GM10248 (cell line): Measurements from ENCODE around the gene RTEL1.

ENCODE experiments used
- CTCF ChIA-PET: fragments of 300-600 bp; sonication (Branson Sonifier 250); formaldehyde crosslinking; extraction: SDS; loops from one replicate; lab custom pipeline; 2021; ENCODE audit warnings: antibody characterized with exemption; lab: Yijun Ruan, JAX
- POLR2A ChIA-PET: fragments of 350-650 bp; sonication (Branson Sonifier 250); formaldehyde crosslinking; extraction: SDS; loops from one replicate; lab custom pipeline; 2020; ENCODE audit warnings: antibody characterized with exemption; lab: Yijun Ruan, JAX
- DNase-seq: peaks from one replicate; pipeline ENCODE4 v3.0.0; 2012; ENCODE audit errors: extremely low spot score
- TF ChIP-seq, protein P1 (sequence below): IDR thresholded peaks from 2 replicates; pipeline ENCODE4 v1.5.1; 2012; ENCODE audit warnings: mild to moderate bottlenecking, low read depth; ENCODE audit errors: extremely low read depth, missing control alignments, control extremely low read depth

The RTEL1 gene

DNA sequence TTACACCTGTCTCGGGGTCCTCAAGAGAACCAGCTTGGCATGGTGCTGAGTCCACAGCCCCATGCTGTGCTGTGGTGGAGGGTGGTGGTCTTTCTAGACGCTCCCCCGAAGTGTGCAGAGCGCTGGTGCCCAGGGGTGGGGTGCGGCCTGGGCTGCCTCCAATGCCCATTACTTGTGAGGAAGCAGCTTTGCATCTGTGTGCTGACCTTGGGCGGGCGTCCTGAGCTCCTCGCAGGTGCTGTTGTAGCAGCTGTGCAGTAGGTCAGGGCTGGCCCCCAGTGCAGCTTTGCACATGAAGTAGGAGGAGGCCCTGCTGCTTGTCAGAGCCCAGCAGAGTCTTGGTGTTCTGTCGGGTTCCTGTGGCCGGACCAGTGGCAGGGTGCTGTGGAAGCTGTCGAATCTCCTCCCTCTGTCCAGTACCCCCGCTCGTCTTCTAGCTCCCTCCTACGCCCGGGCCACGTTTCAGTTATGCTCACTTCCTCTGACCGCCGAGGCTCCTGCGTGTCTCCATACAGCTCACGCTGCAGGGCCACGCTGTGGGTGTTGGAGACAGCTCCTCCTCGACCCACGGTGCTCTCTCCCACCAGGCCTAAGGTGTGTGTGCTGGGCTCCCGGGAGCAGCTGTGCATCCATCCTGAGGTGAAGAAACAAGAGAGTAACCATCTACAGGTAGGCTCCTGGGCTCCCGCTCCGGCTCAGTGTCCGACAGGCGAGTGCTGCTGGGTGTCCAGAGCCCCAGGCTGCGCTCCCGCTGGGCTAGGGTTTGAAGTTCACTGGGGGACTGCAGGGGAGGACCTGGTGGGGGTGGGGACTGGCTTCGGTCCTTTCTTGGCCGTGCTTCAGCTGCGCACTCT is 4.1 kb downstream of the RTEL1 start:
- ChIA-PET CTCF (interaction anchor here (0.5 to 1.2 kb wide), 3 partner anchors 20 to 178 kb away, joined by 3 read pairs; no protein-coding TSS in a partner anchor), POLR2A (no interaction called here)
- no peak for DNase-seq
- TF ChIP-seq, protein P1, sequence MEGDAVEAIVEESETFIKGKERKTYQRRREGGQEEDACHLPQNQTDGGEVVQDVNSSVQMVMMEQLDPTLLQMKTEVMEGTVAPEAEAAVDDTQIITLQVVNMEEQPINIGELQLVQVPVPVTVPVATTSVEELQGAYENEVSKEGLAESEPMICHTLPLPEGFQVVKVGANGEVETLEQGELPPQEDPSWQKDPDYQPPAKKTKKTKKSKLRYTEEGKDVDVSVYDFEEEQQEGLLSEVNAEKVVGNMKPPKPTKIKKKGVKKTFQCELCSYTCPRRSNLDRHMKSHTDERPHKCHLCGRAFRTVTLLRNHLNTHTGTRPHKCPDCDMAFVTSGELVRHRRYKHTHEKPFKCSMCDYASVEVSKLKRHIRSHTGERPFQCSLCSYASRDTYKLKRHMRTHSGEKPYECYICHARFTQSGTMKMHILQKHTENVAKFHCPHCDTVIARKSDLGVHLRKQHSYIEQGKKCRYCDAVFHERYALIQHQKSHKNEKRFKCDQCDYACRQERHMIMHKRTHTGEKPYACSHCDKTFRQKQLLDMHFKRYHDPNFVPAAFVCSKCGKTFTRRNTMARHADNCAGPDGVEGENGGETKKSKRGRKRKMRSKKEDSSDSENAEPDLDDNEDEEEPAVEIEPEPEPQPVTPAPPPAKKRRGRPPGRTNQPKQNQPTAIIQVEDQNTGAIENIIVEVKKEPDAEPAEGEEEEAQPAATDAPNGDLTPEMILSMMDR, result no peak

DNA sequence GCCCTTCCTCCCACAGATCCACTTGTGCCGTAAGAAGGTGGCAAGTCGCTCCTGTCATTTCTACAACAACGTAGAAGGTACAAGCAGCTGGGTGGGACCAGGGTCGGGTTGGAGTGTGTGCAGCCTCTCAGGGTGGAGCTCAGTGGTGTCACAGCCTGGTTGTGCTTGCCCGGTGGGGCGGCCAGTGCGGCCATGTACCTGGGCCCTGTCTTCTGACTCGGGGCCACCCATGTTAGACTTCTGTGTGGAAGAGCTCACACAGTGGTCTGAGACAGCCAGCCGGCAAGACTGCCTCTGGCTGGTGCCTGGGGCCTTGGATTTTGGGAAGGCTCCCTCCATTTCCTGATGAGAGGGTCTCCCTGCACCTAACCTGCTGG is 4.7 kb downstream of the RTEL1 start:
- DNase-seq, result no peak
- ChIA-PET CTCF (interaction anchor here (1.2 kb wide), 1 partner anchor 21 kb away, joined by 3 read pairs; no protein-coding TSS in a partner anchor), POLR2A (no interaction called here)
- TF ChIP-seq, protein P1, result no peak

DNA sequence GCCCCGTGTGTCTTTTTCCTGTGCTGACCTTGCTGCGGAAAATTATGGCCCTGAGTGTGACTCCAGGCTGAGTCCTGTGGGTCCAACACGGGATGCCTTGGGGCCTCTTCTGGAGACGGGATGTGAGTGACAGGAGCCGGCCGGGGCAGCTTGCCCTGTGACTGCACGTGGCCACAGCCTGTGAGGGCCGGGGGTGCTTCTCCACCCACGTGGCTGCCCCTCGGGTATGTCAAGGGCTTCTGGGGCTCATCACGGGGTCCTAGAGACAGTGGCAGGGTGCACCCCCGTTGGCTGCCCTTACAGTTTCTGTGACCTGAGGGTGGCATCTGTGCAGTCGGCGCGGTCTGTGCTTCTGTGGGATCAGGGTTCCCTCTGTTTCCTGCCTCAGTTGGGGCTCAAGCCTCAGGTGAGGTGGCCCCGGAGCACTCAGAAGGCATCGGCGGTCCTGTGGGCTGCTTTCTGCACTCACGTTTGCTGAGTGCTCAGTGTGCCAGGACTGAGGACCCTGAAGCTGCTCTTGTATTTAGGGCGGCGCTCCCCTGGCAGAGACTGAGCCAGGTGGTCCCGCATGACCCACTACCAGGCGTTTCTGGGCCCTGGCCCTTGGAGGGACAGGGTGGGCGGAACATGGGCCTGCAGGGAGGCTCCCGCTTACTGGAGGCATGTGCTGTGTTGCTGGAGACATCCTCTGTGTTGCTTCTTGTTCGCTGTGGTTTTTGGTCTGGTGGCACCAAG is 5.4 kb downstream of the RTEL1 start:
- TF ChIP-seq, protein P1, result no peak
- ChIA-PET CTCF (no interaction called here), POLR2A (no interaction called here)
- DNase-seq, result no peak

DNA sequence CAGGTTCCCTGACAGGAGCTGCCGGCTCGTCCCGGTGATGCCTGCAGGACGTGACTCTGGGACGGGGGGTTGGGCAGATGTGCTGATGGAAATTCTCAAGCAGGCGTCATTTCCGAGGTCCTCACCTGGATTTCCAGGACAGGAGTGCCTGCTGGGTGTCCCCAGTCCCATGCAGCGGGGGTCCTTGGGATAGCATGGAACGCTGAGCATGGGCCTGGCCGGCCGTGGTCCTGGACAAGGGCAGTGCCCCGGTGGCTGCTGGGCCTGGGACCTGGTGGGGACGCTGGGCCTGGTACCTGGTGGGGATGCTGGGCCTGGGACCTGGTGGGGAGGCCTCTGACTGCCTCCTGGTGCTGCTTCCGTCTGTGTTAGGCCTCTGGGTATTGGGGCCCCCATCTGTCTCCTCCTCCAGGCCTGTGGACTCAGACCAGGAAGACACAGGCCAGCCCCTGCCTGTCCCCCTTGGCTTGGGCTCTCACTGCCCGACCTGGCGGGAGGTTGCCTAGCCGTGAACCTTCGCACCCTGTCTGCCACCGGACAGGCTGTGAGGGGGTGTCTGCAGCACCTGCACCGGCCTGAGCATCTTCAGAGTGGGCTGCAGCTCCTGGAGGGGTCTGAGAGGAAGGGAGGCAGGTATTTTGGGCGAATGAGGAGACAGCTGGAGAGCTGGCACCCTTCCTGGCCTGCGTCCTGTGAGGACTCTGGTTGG is 6.2 kb downstream of the RTEL1 start:
- CTCF ChIA-PET, result interaction anchor here (0.9 to 1.7 kb wide), 3 partner anchors 11 to 127 kb away, joined by 3 read pairs; partner anchors contain the start of gene PTK6
- TF ChIP-seq, protein P1, result no peak
- POLR2A ChIA-PET, result no interaction called here
- DNase-seq, result no peak

DNA sequence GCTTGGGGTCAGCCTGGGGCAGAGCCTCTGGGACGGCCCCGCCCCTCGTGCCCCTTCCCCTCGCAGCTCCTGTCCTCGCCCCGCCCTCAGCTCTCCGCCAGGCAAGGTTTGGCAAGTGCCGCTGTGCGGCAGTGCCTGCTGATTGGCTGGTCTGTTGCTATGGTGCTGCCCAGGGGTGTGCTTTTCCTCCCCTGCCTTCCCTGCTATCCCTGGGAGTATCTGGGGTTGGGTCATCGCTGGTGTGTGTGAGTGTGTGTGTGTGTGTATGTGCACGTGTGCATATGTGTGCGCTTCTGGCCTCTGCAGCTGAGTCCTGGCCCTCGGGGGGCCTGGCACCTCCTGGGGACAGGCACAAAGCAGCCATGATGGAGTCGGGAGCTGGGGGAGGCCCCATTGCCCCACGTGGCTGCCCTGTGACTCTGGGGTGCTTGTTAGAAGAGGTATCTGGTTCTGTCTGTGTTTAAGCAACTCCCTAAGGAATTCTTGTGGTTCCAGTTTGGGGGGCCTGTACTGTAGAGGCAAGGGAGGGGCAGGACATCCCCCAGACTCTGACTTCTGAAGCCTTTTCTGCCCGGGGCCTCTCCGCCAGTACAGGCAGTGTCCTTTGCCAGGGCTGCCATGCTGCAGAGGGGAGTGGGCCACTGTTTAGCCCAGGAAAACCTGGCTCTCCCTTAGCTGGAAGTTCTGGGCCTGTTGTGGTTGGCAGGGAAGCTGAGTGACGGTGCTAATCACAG is 6.9 kb downstream of the RTEL1 start:
- DNase-seq, result no peak
- TF ChIP-seq, protein P1, result no peak
- POLR2A ChIA-PET, result no interaction called here
- CTCF ChIA-PET, result interaction anchor here (0.9 to 1.7 kb wide), 3 partner anchors 10 to 127 kb away, joined by 3 read pairs; partner anchors contain the start of gene PTK6
